ENCODE results near the gene HOXB5. TPM values are rescaled to one million over a fixed set of nuclear protein-coding genes. Genes with fewer than 3 reads are reported as not detected.

HOXB5 gene
- total RNA-seq, 1 donor from 2014 or later, result 0.59 TPM

DNA sequence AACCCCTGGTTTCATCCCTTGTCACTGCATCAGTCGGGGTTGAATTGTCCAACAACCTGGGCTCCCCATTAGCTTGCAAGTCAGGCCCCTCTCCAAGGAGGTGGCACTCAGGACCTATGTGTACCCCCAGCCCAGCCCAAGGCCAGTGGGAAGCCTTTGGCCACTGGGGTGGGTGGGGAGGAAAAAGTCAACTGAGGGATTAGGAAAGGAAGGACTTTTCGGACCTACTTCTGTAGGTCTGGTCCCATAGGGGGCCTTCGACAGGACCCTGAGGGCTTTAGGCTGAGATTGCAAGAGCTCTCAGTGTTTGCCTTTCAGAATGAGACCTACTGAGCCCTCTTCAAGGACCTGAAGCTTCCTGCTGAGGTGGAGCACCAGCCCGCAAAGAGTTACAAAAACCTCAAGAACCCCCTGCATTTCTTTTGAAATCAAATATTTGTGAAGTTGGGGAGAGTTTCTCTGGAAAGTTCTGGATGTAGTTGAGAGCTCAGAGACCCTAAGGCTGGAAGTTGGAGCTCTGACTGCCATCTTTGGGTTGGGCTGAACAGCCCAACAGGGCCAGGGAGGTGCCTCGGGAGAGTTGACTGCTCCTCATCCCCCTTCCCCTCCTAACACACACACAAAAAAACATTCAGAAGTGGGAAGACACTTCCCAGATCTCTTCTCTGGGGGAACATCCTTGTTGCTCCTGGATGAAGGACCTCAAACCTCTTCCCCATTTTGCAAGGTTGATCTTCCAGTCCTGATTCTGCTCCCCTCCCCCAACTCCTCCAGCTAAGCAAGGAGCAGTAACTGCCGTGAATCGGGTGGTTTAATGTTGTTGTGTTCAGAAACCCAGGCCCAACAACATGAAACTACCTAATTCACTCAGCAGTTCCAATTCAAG is 38.4 kb upstream of the HOXB5 start:
- no peaks in the 10 kb centered on the region for H3K9me3 Mint-ChIP-seq (ENCODE audit: unreplicated experiment)
- DNase-seq (ENCODE audit: low spot score), result peak; percentile 5
- no peak overlapping the region for H3K27ac Mint-ChIP-seq (ENCODE audit: unreplicated experiment)
- peaks cover 42% of the 10 kb centered on the region for H3K27me3 Mint-ChIP-seq (ENCODE audit: unreplicated experiment)
- TF ChIP-seq, protein P1, sequence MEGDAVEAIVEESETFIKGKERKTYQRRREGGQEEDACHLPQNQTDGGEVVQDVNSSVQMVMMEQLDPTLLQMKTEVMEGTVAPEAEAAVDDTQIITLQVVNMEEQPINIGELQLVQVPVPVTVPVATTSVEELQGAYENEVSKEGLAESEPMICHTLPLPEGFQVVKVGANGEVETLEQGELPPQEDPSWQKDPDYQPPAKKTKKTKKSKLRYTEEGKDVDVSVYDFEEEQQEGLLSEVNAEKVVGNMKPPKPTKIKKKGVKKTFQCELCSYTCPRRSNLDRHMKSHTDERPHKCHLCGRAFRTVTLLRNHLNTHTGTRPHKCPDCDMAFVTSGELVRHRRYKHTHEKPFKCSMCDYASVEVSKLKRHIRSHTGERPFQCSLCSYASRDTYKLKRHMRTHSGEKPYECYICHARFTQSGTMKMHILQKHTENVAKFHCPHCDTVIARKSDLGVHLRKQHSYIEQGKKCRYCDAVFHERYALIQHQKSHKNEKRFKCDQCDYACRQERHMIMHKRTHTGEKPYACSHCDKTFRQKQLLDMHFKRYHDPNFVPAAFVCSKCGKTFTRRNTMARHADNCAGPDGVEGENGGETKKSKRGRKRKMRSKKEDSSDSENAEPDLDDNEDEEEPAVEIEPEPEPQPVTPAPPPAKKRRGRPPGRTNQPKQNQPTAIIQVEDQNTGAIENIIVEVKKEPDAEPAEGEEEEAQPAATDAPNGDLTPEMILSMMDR (IDR thresholded peaks at IDR 0.05; ENCODE audit: unreplicated experiment), result no peak
- no peaks in the 10 kb centered on the region for H3K36me3 Mint-ChIP-seq (ENCODE audit: low read depth, unreplicated experiment)
- H3K4me3 Mint-ChIP-seq (ENCODE audit: unreplicated experiment), result no peak overlapping the region
- peaks cover 16% of the 10 kb centered on the region for H3K4me1 Mint-ChIP-seq (ENCODE audit: unreplicated experiment)

DNA sequence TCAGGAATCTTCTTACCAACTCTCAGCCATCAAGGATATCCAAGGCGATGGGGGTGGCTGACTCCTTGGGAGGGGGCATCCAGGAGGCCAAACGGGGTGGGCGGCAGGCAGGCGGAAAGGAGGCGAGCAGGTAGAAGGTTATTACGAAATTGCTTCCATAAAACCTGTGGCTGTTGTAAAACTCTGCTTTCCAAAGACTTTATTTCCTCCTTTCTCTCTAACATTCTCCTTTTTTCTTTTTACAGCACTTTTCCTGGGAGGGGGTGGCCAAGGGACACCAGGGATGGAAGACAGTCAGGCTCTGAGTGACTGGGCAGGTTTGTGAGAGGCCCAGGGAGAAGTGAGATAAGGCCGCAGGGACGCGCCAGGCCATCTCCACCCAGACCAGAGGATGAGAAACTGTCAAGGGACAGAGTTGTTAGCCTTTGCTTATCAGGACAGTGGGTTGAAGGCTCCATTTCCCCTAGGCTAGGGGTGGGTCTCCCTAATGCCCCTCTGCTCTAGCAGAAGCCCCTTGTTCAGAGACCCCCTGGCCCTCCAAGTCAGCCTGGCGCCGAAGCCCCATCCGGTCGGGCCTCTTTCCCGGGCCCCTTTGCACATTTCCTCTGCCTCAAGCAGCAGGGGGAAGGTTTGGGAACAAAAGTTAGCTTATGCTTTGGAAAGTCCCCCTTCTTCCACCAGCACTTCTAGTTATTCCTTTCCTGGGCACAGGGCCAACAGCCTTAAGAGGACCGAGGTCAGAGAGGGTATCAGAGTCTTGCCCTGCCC is 37.5 kb upstream of the HOXB5 start:
- TF ChIP-seq, protein P1 (IDR thresholded peaks at IDR 0.05; ENCODE audit: unreplicated experiment), result no peak
- peaks cover 16% of the 10 kb centered on the region for H3K4me1 Mint-ChIP-seq (ENCODE audit: unreplicated experiment)
- peak; percentile 11 for DNase-seq (ENCODE audit: low spot score)

DNA sequence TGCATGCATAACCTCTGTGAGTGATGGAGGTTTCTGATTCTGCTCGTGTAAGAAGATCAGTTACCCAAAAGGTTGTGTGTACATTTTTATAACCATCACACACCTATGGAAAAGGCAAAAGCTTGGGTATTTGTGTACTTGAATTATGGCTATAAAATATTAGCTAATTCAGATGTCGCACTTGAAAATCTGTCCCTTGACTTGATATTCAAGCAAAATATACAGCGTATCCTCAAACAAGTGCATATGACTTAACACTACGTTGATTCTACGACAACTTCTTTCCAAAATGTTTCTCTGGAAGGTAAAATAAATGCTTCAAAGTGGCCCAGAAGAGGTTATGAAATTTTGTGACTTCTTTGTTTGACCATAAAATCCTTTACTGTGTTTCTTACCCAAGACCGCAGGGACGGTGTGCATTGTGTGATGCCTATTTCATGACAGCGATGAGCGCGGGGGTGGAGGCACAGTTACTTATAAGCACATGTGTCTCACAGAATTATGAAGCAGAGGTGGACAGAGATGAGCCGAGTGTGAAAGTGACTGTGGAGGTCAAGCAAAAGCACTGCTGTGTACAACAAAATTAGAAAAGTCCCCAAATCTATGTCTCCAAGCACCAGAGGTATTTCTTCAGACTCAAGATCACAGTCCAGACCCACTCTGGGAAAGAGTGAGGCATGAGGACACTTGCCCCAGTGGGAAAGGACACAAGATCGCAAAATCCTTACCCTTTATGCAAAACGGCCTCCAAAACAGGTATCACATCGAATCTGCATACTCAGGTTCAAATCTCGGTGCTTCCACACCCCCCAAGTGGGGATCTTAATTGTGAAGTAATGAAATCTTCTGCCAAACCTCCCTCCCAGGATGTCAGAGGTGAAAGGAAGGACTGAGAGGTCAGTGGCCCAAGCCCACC is 36.7 kb upstream of the HOXB5 start:
- no peaks in the 10 kb centered on the region for H3K36me3 Mint-ChIP-seq (ENCODE audit: low read depth, unreplicated experiment)
- TF ChIP-seq, protein P1 (IDR thresholded peaks at IDR 0.05; ENCODE audit: unreplicated experiment), result no peak
- peaks cover 37% of the 10 kb centered on the region for H3K27me3 Mint-ChIP-seq (ENCODE audit: unreplicated experiment)
- H3K4me1 Mint-ChIP-seq (ENCODE audit: unreplicated experiment), result peaks cover 16% of the 10 kb centered on the region
- no peak overlapping the region for H3K27ac Mint-ChIP-seq (ENCODE audit: unreplicated experiment)
- no peak for DNase-seq (ENCODE audit: low spot score)
- H3K4me3 Mint-ChIP-seq (ENCODE audit: unreplicated experiment), result no peak overlapping the region
- H3K9me3 Mint-ChIP-seq (ENCODE audit: unreplicated experiment), result no peaks in the 10 kb centered on the region

More for the DNA sequence above, 37.5 kb upstream of the HOXB5 start:
- Mint-ChIP-seq H3K36me3 (ENCODE audit: low read depth, unreplicated experiment) (no peaks in the 10 kb centered on the region), H3K9me3 (ENCODE audit: unreplicated experiment) (no peaks in the 10 kb centered on the region), H3K4me3 (ENCODE audit: unreplicated experiment) (no peak overlapping the region), H3K27ac (ENCODE audit: unreplicated experiment) (no peak overlapping the region), H3K27me3 (ENCODE audit: unreplicated experiment) (peaks cover 41% of the 10 kb centered on the region)

DNA sequence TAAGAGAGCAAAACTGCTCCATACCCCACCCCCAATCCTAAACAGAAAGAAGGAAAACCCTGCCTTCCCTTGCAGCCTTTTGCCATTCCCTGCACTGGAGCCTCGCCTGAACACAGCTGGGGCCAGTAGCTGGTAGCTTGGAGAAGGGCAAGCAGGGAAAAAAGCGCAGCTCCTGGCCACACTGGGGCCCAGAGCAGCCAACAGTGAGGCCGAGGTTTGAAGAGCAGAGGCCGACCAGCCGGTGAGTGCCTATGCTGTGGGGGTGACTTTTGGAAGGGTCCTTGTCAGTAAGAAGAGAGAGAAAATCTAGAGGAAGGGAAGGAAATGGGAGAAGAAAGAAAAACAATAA is 35.8 kb upstream of the HOXB5 start:
- Mint-ChIP-seq H3K9me3 (ENCODE audit: unreplicated experiment) (no peaks in the 10 kb centered on the region), H3K36me3 (ENCODE audit: low read depth, unreplicated experiment) (no peaks in the 10 kb centered on the region), H3K4me3 (ENCODE audit: unreplicated experiment) (no peak overlapping the region), H3K27ac (ENCODE audit: unreplicated experiment) (no peak overlapping the region), H3K4me1 (ENCODE audit: unreplicated experiment) (peaks cover 16% of the 10 kb centered on the region), H3K27me3 (ENCODE audit: unreplicated experiment) (peaks cover 28% of the 10 kb centered on the region)
- no peak for DNase-seq (ENCODE audit: low spot score)
- TF ChIP-seq, protein P1 (IDR thresholded peaks at IDR 0.05; ENCODE audit: unreplicated experiment), result no peak
